HG03095 (cell line): ENCODE results near the gene STK11.

Experiments
- ATAC-seq: cut with Tn5 transposase; IDR thresholded peaks from one replicate; pipeline ENCODE4 v1.9.1; 2021; ENCODE audit warnings: moderate library complexity; ENCODE audit not compliant: unreplicated experiment

The STK11 gene

DNA sequence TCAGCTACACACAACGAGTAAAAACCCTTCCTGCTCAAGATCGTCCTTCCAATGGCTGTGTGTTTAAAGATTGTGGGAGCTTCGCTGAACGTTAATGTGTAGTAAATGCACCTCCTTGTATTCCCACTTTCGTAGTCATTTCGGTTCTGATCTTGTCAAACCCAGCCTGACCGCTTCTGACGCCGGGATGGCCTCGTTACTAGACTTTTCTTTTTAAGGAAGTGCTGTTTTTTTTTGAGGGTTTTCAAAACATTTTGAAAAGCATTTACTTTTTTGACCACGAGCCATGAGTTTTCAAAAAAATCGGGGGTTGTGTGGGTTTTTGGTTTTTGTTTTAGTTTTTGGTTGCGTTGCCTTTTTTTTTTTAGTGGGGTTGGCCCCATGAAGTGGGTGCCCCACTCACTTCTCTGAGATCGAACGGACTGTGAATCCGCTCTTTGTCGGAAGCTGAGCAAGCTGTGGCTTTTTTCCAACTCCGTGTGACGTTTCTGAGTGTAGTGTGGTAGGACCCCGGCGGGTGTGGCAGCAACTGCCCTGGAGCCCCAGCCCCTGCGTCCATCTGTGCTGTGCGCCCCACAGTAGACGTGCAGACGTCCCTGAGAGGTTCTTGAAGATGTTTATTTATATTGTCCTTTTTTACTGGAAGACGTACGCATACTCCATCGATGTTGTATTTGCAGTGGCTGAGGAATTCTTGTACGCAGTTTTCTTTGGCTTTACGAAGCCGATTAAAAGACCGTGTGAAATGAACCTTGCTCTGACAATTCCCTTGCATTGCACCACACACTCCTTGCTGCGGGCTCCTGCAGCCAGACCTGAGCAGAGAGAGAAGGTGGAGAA, 67.1 kb downstream of the STK11 start:
- no peak for ATAC-seq

DNA sequence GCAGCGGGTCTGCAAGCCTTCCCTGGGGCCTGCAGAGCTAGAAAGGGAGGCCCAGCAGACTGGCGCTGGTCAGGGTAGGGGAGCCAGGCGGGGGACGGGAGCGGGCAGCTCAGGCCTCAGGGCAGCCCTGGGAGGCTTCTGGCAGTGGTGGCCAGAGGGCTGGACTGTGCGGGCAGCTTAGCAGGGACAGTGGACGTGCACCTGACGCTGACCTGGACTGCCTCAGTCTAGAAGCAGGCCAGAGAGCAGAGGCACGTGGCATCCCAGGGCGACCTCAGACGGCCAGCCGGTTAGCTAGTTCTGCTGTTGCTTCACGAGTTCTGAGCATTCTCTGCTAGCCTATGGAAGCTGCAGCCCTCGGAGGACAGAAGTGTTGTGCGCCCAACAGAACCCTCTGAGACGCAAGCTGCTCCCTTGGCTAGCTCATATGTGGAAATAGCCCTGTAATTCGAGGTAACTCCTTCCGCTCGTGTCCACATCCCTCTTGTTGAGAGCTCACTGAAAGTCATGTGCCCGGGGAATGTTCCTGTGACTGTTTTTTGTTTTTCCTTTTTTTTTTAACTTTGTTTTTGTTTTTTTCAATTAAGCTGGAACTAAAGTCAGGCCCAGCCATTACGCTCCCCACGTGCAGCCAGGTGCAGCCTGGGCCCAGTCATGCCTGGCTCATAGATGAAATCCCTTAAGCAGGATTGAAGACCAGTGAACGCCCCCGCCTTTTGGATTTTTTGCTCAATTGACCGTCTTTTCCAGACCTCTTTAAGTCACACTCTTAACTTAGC, 67.9 kb downstream of the STK11 start:
- no peak for ATAC-seq

DNA sequence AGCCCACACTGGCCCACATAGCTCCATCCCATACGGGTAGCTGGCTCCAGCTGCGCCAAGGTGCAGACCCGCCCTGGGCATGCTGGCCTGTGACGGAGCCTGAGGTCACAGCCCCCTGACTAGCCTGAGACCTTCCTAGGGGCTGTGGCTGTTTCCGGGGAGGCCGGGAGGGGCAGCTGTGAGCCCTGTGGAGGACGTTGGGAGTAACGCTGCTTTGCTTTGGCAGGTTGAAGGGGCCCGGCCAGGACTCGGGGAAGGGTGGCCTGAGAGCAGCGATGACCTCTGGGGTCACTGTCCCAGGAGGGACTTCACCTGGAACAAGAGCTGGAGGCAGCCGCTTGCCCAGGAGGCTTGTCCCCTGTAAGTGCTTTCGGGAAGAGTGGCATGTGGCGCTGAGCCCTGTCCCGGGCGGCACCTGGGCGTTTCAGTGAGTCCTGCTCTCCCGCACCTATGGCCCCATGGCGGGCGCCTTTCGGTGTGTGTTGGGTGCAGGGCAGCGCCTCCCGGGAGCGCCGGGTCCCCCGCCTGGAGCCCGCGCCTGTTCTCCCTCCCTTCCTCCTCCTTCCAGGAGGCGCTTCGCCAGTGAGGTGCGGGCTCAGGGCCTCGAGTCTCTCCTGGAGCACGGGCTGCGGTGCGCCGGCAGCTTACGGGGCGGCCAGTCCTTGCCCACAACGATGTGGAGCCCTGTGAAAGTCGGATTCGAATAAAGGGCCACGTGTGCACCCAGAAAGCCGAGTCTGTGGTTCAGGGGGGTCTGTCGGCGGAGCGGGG, 68.7 kb downstream of the STK11 start:
- no peak for ATAC-seq

DNA sequence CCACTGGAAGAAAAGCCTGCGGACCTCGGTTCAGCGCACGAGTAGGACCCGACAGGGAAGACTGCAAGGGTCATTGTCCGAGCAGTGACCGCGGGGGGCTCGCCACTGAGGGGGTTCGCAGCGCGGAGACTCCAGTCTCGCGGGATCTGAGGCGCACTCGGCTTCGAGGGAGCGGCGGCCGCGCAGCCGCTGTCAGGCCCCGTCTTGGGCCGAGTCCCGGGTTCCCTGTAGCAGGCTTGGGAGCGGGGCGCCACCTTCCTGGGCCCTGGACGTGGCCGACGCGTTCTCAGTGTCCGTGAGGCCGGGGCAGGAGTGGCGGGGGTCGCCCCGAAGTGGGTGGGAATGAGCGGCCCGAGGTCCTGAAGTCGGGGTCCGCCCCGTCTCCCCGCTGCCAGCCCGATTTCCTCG, 69.3 kb downstream of the STK11 start:
- no peak for ATAC-seq

DNA sequence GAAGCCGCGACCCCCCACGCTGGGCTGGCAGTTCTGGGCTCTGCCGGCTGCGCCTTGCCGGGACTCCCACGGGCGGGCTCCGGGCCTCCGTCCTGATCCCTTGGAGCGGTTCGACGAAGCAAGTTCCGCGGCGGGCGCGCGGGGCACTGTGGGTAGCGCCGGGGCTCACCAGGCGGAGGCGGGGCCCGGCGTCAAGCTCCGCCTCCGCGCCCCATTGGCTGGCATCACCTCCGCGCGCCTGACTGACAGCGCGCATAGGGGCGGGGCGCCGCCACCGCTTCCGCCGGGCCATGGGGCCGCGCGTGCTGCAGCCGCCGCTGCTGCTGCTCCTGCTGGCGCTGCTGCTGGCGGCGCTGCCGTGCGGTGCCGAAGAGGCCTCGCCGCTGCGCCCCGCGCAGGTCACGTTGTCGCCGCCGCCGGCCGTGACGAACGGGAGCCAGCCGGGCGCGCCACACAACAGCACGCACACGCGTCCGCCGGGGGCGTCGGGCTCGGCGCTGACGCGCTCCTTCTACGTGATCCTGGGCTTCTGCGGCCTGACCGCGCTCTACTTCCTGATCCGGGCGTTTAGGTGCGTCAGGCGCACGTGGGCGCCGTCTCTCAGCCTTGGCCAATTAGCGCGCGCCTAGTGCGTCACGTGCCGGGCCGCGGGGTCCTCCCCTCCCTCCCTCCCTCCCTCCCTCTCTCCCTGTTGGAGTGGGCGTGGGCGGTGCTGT, 69.8 kb downstream of the STK11 start, which contains the start of gene FAM174C:
TSS of gene FAM174C (plus strand) at position 271 of the 716 bp plus-strand sequence. CDS start at position 291, 20 bp downstream.
- peak; percentile 58 for ATAC-seq

DNA sequence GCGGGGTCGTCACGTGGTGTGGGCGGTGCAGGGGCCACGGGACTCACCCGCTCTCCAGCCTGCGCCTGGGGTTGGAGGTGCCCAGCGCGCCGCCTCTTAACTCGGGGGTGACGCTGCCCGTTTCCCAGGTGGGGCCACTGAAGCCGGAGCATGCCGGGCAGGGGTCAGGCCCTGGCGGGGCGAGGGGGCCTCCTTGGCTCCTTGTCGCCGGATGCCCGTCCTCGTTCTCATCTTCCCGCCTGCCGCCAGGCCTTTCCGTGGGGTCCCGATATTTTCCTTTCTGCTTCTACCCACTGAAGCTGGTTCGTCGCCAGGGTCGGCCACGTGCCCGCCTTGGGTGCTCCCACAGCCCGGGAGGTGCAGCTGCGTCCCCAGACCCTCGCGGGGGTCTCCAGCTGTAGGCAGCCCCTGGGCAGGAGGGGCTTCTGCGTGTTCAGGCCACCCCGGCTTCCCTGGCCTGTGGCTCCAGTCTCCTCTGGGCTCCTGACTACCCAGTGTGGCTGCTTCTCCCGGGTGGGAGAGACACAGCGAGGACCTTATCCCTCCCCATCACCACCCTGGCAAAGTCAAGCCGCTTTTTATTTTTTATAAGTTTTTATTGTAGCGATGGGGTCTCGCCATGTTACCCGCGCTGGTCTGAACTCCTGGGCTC, 70.5 kb downstream of the STK11 start:
- ATAC-seq, result no peak

DNA sequence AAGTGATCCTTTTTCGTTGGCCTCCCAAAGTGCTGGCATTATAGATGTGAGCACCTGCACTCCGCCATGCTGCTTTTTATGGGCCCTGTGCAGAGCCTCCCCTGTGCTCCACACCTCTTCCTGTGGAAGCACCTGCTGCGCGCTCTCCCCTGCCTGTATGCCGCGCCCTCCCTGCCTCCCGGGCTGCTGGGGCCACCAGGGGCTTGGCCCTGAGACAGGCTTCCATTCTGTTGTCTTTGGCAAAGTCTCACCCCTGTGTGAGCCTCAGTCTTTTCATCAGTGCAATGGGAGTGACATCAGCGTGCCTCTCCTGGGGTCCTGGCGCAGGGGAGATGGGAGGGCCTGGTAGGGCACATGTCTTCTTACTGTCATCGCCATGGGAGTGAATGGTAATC, 71.0 kb downstream of the STK11 start:
- no peak for ATAC-seq

DNA sequence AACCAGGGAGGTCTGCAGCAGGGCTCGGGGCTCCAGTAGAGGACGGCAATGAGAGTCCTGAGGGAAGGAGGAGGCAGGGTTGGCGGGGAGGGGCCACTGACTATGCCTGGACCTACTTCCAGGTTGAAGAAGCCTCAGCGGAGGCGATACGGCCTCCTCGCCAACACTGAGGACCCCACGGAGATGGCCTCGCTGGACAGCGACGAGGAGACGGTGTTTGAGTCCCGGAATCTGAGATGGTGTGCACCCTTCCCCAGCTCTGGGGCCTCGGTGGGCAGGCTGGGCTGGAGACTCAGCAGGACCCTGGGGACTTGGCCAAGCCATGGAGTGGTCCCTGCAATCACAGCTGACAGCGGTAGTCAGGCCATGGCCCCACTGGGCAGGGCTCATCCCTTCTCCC, 71.5 kb downstream of the STK11 start:
- ATAC-seq, result no peak
